HTERT RPE-1 (cell line): ENCODE results near the gene GPR89B.
"Not testable (repeated sequence)": the region's sequence is repeated elsewhere in the genome, so short reads cannot be mapped to it uniquely, and the experiment has no call there.

Experiments
- in situ Hi-C: fragments of 300-500 bp; cut with MboI; formaldehyde crosslinking; loops from 4 replicates; pipeline ENCODE4 v1.14.3; 2020; ENCODE audit warnings: low sequenced_read_pairs

GPR89B gene

DNA sequence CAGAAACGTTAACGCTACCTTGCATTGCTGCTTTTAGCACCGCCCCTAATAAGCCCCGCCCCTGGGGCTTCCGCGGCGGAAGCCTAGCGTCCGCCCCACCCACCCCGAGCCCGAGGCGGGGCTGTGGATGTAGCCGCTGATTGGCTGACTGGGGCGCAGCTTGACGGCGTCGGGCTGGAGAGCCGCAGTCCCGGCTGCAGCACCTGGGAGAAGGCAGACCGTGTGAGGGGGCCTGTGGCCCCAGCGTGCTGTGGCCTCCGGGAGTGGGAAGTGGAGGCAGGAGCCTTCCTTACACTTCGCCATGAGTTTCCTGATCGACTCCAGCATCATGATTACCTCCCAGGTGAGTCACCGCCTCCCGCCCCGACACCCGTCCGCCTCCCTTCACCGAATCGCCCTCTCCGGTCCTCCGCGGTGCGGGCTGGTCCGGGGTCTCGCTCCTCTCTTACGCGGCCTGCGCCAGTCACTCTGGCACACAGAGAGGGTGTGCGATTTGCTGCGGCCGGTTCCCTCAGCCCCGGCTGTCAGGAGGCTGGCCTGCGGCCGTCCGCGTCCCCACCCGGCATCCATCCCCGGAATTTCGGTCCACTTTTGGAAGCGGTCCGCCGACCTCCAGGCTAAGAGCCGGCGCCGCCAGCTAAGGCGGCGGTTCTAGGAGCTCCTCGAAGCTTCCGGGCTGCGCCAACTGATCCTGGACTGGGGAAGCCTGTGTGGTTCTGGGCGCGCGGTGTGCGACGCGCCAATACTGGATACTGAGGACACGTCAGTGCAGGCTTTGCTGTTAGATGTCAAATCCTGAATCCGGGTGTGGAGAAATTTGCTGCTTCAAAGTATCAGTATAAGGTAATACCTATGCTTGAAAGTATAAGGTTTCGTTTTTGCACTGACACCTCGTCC, at the start of gene GPR89B:
Gene GPR89B, plus strand, starts transcription at position 185 of the 897 bp plus-strand sequence. Its CDS starts 117 bp downstream, at position 302.
- in situ Hi-C loops, result not testable (repeated sequence)

DNA sequence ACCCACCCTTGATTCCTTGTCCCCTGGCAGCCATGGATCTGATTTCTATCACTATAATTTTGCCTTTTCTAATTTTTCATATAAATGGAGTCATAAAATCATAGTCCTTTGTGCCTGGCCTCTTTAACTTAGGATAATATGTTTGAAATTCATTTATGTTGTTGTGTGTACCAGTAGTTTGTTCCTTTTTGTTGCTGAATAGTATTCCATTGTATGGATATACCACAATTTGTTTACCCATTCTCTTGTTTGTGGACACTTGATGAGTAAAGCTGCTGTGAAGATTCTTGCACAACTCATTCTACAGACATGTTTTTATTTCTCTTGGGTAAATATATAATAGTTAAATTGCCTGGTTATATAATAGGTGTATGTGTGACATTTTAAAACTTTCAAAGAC, 48.3 kb upstream of the GPR89B start:
- in situ Hi-C loops, result no loop called here

DNA sequence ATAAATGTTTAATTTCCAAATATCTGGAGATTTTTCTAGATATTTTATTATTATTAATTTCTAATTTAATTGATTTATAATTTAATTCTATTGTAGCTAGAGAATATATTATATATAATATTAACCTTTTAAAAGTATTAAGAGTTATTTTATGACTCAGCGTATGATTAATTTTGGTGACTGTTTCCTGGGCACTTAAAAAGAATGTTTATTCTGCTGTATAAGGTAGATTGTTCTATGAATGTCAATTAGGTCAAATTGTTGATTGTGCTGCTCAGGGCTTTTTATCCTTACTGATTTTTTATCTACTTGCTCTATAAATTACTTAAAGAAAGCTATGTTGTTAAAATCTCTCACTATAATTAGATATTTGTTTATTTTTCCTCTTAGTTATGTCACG, 45.7 kb upstream of the GPR89B start:
- in situ Hi-C loops, result no loop called here

DNA sequence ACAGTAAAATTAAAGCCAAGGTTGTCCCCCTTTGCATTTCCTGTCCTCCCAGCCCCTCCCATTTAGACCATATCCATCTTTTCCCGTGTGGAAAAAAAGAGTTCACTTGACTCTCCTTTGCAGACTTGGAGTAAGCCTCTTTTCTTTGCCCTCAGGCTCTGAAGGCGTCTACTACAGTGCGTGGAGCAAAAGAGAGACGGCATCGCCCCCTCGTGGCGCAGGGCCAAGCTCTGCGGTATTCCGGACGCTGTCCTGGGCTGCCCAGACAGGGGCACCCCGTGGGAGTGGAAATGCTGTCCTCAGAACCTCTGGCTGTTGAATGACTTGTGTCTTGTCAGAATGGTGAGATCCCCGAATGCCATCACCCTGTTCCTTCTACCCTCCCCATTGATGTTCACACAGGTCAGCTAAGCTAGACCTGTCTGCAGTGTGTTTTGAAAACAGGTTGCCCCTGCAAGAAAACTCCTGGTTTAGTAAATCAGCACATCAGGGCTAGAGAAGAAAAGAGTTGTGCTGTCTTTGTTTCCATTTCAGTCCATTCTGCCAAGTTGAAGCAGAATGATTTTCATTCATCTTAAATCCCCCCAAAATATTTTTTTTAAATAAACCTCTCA, 37.9 kb upstream of the GPR89B start:
- in situ Hi-C loops, result no loop called here

DNA sequence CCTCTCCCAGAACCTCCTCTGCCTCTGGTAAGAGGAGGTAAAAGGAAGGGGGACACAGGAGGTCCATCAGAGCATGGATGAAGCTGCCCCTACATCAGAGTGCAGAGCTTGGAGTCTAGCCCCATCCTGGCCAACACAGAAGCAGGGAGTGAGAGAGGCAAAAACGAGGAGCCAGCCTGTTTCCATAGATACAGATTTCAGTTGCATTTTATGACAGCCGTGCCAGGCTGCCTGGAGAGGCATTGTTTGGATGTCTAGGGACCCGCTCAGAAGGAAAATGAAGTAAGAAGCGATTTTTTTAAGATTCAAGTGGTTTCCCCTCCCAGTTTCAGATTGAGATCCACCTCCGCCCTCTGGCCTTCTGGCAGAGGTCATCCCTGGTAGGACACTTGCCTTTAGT, 37.1 kb upstream of the GPR89B start:
- in situ Hi-C loops, result no loop called here

DNA sequence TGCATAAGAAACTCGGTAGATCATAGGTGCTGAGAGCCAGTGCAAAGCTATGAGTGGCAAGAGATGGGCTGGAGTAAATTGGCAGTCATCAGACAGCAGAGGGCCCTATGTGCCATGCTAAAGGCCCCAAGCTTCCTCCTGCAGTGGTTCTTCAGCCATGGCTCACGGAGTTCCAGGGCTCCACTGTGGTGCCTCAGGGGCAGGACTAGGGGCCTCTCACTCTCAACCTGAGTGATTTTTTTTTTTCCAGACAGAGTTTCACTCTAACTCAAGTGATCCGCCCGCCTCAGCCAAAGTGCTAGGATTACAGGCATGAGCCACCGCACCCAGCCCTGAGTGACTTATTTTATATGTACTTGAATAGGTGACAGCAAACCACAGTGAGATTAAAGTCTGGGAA, 36.0 kb upstream of the GPR89B start:
- in situ Hi-C loops, result no loop called here

DNA sequence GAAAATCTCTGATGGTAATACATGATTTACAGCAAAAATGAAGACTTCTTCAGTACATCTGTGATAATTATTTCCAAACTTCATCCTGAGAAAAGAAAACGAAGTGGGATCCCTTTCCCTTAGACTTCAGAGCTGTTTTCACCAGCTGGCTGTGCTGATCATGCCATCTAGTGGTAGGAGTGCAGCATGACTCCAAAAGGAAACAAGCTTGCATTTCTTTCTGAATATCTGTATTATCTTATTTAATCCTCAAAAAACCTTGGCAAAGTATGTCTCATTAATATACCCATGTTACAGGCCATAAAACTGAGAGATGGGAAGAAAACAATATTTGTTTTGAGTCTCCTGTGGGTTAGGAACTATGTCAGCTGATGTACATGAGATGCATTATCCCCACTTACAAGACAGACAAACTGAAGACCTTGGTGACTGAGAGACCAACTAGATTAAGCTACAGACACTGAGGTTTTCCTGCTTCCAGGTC, 35.4 kb upstream of the GPR89B start:
- in situ Hi-C loops, result no loop called here

DNA sequence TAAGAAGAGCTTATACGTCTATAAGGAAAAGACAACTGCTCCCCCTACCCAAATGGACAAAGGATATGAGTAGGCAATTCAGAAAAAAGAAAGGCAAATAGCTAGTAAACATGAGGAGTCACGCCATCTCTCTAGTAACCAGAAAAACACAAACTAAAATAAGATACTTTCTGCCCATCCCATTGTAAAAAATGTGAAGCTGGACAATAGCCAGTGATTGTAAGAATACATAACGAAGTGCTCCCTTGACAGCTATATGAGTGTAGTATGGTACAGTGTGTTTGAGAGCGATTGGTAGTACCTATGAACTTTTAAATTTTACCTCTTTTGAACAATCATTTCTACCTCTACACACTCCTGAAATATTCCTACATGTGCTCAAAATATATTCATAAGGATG, 33.1 kb upstream of the GPR89B start:
- in situ Hi-C loops, result no loop called here

DNA sequence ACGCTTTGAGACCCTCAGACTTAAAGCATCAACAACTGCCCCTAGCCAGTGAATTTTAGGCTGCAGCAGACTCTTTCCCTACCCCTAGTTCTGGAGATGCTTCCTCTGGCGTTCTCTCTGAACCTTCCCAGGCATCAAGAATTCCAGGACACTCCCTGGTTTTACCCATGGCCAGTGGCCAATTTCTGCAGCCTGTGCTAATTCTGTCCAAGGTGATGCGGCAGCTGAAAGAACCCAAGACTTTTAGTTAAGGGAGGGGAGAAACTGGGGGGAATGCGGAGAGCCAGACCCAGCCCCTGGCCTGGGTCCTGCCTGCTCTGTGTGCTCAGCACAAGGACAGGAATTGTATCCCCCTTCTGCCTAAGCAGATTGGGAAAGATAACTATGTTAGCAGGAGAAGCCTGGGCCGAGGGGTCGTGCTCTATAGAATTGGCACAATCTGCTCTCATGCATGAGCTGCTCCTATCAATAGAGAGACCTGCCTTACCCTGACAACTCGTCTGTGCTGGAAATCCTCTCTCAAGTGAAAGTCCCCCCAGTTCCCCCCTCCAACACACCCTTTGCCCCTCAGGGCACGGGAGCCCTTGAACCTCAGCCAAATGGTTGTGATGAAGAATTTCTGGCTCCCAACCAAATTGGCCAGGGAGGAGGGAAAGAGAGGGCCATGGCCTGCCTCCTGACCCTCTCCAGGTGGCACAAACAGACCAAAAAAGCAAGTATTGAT, 31.0 kb upstream of the GPR89B start:
- in situ Hi-C loops, result no loop called here

DNA sequence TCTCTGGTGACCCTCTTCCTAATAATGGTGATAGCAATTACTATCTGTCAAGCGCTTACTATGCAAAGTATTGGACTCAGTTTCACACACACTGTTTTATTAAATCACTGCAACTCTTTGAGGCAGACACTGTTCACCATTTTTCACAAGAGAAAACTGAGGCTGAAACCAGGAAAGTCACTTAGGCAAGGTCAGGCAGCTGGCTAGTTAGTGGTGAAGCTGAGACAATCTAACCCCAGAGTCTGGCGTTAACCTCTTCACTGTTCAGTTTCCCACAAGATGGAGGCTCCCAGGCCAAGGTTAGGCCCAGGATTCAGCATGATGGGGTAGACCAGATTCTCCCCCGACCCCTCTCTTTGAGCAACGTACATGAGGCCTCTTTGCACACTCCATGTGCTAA, 30.4 kb upstream of the GPR89B start:
- in situ Hi-C loops, result no loop called here

DNA sequence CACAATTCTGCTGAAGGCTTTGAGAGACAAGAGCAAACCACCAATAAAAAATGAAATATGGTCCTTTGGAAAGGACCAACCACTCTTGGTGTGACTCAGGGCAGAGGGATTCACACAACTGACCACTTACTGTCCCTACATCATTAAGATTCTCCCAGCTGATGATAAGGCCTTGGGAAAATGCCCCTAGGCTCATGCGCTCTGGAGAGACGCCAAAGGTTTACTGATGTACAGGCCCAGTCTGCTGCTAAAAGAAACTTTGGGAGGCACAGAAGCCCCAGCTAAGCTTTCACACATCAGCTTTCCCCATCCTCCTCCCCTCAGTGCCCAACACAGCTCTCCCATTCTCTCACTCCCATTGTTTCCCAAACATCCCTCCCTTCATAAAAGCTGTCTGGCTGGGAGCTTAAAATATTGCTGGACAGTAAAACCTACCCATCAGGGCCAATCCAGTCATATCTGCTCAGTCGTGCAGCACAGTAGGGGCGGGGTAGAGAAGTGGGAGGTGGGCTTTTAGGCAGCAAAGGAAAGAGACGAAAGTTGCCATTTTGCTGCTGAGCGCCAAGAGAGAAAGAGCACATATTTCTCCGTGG, 25.9 kb upstream of the GPR89B start, which contains the start of gene GJA8:
Gene GJA8, plus strand, starts transcription at position 543 of the 593 bp plus-strand sequence. CDS start 5,161 bp downstream, outside the sequence.
- in situ Hi-C loops, result no loop called here

DNA sequence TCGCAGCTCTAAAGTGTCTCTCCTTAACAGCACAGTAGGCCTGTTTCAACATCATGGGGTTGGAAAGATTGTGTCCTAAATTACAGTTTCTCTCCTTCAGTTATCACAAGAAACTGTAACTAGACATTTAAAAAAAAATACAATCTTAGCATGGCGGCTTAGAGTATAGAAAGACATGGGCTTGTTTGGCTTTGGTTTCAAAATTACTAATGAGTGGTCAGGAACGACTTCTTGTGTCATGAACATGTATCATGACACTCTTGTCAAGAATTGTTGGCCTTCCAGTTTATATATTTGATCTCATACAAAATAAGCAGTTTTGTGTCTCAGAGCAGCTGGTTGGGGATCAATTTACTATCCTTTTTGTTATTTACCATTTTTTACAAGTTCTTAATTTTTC, 23.5 kb upstream of the GPR89B start:
- in situ Hi-C loops, result no loop called here

DNA sequence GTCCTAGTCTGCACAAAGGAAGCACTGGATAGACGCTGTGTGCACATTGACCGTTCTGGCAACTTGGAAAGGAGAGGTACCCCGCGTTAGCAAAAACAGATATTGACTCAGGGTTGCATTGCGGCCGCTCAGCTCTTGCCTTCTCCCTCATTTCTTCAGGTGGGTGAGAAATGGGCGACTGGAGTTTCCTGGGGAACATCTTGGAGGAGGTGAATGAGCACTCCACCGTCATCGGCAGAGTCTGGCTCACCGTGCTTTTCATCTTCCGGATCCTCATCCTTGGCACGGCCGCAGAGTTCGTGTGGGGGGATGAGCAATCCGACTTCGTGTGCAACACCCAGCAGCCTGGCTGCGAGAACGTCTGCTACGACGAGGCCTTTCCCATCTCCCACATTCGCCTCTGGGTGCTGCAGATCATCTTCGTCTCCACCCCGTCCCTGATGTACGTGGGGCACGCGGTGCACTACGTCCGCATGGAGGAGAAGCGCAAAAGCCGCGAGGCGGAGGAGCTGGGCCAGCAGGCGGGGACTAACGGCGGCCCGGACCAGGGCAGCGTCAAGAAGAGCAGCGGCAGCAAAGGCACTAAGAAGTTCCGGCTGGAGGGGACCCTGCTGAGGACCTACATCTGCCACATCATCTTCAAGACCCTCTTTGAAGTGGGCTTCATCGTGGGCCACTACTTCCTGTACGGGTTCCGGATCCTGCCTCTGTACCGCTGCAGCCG, 20.3 kb upstream of the GPR89B start:
- in situ Hi-C loops, result no loop called here

DNA sequence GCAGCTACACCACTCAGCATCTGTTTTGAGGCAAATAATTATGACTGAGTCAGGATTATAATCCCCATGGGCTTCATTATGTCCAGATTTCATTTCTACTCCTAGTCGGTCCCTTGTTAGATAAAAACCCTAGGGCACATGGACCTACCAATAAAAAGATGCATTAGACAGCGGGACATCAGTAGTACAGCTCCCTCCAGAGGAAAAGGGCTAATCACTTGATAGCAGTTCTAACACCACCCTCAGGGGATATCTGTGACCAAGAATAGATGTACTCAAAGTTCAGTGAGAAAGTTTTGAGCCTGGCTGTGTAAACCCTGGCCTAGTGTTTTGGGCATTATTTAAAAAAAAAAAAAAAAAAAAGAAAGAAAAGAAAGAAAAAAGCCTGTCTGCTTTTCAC, 15.7 kb upstream of the GPR89B start:
- in situ Hi-C loops, result no loop called here

DNA sequence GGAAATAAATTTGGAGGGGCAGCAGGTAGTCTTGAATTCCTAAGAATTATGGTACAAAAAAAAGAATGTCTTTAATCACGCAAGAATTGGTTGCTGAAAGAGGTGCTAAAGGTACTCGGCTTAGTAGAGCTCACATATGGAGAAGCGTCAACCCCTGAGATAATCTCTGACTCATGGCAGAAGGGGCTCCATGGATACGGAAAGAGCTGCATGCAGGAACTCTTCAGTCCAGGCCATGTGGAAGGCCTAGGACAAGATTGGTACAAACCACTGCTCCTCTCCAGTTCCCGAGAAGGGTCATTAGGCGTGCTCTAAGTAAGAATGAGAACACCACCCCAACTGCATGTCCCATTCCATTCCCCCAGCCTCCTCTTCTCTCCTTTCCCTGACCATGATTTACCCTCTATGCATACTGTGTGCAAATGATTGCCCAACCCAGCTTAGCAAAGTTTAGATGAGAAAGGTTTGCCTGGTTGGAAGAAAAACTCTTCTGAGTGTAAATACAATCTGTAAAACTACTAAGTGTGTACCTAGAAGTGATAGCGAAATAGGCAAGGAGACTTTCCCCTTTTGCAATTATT, 14.8 kb upstream of the GPR89B start:
- in situ Hi-C loops, result no loop called here

DNA sequence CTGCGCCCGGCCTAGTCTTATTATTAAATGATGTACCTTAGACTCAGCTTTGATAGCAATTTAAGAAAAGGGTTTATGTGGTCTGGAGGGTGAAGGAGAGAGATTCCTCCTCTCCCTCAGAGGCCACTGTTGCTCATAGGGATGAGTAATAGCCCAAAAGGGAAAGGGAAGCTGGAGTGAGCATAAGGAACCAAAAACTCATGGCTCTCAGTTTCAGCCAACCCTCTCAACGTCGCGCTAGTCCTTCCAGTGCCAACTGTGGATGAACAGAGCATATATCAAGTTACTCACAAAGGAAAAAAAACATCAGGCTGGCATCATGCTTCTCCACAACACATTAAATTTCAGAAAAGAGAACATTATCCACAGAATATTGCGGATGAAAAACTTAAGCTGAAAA, 8.3 kb upstream of the GPR89B start:
- in situ Hi-C loops, result no loop called here

DNA sequence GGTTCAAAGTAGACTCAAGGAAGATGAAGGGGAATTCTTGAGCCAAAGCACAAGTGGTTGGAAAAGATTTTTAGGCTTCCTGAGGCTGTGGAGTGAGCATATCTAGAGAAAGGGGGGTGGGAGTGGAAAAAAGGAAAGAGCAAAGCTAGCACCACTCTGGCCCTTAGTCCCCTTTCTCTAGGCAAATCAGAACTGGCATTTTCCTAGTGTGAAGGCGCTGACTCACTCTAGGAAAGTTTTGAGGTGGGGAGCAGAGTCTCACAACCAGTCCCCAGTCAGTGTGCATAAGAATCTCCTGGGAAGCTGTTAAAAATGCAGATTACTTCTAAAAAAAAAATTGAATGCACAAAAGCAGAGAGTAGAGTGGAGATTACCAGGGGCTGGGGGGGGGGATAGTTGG, 3.4 kb upstream of the GPR89B start:
- in situ Hi-C loops, result no loop called here

DNA sequence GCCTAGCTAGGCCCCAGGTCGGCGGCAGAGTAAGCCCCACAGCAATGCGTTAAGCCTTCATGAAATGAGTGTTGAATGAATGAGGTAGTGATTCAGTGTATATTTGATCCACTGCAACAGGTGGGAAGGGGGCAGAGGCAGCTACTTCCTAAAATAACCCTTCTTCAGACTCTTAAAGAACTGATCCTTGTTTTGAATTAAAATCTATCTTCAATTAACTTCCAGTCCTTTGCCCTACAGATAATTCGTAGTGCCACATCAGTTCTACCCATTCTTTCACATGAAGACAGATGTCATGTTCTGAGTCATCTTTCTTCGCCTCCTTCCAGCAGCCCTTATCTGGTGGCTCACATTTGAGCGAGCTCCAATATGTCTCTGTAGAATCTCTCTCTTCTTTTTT, 1.0 kb upstream of the GPR89B start:
- in situ Hi-C loops, result not testable (repeated sequence)

DNA sequence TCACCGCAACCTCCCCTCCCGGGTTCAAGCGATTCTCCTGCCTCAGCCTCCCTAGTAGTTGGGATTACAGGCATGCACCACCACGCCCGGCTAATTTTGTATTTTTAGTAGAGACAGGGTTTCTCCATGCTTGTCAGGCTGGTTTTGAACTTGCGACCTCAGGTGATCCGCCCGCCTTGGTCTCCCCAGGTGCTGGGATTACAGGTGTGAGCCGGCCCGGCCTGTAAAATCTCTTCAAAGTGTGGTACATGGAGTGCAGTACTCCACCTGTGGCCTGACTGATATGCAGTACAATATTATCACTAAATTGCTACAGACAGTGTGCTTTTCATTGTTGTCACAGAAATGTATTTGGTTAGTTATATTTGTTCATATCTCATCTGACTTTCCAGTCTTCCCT, 531 bp upstream of the GPR89B start:
- in situ Hi-C loops, result not testable (repeated sequence)

DNA sequence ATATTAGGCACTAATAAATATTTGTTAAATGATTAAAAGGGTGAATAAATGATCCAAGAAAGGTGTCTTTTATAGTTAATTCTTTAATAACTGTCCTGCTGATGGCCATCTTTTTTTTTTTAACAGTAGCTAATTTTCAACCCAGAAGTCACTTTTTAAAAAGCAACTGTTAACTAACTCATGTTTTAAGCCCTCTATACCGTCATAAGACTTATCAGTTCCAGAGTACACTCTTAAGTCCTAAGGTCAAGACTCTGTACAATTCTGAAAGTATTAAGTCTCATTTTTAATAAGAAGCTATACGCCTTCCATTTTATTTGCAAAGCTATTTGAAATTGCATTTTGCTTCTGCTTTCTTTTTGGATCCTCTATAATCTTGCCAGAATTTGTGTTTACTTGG, 2.9 kb downstream of the GPR89B start:
- in situ Hi-C loops, result not testable (repeated sequence)
